GM19035 (cell line): ENCODE data around the gene WDFY2.
"Not testable (repeated sequence)": the region's sequence is repeated elsewhere in the genome, so short reads cannot be mapped to it uniquely, and the experiment has no call there.

ENCODE experiments used
- ATAC-seq: cut with Tn5 transposase; IDR thresholded peaks from one replicate; pipeline ENCODE4 v1.9.1; 2021; ENCODE audit not compliant: unreplicated experiment

The WDFY2 gene

DNA sequence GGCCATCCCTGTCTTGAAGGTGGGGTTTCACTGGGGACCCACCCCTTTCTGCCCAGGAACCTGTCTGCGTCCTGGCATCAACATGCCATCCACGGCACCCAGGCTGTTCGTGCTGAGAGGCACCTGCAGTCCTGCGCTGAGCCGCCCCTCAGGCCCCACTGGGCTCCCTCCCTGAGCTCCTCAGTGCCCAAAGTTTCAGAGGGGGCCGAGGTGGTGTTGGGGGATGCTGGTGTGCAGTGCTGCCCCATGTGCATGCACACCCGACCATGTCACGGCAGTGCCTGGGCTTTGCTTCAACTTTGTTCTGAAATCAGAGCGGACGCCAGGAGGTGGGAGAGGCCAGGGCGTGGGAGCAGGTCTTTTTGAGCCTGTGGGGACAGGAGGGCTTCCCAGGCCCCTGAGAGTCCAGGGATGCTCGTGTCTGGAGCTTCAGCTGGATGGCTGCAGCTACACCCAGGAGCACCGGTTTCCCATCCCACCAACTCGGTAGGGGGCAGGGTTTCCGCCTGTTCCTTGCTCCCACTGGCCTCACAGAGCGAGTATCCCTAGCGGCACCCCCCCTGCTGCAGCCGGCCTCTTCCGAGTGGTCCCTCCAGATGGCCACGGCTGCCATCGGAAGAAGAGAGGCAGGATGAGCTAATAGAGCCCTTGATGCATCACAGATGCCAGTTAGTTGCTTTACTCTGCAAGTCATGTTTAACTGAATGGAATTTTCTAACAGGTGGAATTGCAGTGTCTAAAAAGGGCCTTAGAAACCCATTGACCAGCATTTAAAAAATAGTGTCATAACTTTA, 44.0 kb downstream of the WDFY2 start:
- no peak for ATAC-seq

DNA sequence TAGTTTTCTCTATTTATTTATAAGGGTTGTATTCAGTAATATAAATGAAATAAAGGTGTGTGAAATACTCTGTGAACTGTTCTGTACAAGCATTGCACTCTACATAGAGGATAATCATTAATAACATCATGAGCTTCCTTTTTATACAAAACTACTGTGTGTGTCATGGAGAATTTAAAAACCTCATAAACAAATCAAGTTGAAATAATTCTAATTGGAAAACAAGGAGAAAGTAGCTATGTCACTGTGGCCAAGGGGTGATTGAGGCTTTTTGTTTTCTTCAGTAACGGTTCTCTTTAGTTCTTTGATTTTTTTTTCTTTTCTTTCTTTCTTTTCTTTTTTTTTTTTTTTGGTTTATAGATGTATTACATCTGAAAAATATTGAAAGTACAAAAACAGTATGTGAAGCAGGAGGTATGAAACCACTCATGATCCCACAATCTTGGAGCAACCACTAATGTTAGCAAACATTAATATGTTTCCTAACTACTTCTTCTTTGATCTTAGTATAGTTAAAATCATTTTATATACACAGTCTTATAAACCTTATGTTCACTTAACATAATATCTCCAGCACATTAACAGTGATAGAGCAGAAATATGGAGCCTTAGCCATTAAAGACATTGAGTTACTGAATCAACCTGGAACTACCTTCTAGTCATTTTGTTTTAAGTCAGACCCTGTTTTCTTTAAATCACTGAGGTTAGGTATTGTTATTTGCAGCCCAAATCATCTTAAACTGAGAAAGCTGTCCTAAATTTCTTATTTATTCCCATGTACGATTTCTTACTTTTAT, 45.4 kb downstream of the WDFY2 start:
- no peak for ATAC-seq

DNA sequence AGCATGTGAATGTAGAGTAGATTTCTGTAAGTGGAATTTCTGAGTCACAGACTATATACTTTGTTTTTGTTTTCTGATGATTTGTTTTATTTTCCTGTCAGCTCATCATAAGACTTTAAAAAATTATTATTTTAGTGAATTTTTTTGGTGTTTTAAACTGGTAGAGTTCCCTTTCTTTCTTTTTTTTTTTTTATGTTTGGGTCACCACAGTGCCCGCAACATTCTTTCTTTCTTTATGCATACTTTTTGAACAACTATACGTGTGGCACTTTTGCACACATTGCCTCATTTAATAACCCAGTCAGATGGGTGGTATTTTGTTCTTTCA, 46.0 kb downstream of the WDFY2 start:
- ATAC-seq = no peak

DNA sequence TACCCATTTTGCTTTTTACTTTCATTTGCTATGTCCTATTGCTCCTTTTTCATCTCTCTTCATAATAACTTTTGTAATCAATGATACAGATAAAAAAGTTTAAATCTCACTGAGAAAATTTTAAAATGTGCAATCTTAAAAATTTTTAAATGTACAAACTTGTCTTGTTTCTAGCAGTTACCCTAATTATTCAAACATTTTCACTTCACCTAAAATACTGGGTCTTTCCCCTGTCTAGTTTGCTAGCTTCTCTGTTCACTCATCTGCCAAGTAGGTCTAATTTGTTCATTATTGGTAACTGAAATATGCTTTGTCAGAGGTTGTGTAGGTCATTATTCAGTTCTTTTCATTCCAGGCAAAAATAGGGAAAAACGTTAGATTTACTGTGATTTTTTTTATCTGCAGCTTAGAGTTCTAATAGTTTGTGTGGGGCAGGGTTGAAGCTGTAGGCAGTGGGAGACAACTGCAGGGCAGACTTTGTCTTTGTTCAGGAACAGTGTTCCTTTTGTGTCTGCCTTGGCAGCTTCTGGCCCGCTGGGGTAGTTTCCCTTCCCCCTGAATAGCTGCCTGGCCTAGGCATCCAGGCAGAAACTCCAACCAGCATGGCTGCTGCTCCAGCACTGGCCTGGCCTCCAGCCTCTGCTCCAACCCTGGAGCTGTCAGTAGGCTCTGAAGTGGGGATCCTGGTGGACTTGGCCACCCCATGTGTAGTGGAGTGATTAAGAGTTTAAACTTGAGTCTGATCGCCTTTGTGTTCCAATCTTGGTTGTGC, 48.5 kb downstream of the WDFY2 start:
- no peak for ATAC-seq

DNA sequence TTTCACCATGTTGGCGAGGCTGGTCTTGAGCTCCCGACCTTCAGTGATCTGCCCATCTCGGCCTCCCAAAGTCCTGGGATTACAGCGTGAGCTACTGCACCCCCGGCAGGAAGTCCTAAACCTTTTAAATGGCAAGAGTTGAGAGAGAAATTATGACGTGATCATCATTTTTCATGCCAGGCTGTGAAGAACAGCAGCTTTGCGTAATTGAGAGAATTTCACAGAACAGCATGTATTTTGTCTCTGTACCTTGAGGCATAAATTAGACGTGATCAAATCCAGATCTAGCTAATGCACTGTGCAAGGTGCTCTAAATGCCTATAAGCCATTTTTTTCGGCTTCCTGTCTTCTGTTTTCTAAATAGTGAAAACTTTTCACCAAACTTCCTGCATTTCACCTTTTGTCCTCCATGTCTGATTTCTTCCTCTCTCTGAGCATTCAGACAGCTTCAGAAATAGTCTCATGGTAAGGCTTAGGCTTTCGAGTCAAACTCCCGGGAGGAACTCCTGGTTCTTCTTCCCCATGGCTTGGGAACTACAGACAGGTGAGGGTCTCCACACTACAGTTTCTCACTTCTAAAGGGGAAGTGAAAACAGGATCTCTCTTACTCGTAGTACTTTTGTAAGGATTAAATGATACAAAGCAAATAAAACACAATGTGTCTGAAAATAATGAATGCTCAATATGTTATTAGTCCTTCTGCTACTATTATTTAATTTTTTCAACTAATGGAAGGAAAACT, 51.0 kb downstream of the WDFY2 start:
- no peak for ATAC-seq

DNA sequence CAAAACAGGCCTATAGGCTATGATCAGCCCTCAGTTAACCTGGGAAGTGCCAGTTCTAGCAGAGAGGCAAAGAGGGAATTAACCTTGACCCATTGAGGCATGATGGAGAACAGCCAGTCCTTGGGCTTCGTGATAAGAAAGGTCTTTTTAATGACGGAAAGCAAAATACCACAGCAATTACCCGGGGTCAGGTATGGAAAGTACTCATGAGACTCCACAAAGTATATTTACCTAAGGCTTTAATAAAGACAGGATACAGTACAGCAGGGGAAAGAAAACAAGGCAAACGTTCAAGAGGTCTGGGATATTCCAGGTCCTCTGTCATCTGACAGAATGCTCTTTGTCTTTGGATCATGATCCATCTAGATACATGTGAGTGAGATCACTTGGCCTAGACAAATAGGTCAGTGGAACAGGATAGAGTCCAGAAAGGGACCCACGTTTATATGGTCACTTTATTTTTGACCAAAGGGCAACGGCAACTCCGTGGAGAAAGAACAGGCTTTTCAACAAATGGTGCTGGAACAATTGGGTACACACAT, 52.2 kb downstream of the WDFY2 start:
- no peak for ATAC-seq

DNA sequence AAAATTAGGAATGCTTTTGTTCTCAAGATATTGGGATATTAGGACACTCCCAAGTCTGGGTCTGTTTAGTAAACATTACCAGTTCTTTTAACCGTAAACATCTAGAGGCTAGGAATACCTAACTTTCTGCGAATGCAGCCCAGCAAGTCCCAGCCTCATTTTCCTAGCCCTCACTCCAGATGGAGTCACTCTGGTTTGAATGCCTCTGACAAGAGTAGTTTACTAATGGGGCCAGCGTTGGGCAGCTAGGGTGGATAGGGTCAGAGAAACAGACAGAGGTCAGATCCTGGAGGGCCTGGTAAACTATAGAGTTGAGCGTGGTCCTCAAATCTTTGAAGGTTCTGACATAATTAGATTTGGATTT, 53.6 kb downstream of the WDFY2 start:
- ATAC-seq = no peak

DNA sequence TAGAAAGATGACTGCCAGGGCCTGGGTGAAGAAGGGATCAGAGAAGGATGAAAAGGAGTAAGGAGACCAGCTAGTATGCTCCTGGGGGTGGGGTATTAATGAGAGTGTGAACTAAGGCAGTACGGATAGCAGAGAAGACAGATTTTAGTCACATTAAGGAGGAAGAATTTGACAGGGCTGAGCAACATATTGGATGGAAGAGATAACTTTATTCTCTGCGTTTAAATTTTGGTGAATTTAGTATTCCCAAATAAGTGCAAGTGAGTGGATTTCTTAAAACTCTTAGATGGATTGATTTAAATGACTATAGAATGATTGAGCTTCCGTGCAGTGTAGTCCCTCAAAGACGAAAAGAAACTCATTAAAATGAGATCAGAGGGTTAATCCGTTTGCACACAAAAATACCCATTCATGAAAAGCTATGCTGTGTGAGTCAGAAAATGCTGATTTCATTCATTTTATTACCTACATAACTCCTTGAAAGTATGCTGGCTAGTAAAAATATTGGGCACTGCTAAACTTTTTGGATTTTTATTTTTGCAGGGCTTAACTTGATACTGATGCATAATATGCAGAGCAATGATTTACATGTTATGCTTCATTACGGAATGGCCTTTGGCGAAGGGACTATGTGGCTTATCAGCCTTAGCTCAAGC, 54.1 kb downstream of the WDFY2 start:
- ATAC-seq = no peak

DNA sequence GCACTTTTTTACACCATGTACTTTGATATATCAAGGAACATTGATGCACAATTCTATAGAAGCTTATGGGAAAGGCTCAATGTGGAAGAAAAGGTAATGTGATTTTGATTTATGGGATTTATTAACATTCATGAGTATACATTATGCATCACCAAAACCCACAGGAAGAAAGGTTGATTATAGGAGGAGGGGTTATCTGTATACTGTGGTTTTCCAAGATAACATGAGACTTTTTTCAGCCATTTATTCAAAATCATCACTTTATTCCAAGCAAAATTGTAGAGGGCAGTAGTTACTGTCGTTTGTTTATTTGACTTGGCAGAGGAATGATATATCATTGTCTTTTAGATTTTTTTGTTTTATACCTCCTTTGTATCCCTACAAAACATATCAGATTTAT, 54.9 kb downstream of the WDFY2 start:
- no peak for ATAC-seq

DNA sequence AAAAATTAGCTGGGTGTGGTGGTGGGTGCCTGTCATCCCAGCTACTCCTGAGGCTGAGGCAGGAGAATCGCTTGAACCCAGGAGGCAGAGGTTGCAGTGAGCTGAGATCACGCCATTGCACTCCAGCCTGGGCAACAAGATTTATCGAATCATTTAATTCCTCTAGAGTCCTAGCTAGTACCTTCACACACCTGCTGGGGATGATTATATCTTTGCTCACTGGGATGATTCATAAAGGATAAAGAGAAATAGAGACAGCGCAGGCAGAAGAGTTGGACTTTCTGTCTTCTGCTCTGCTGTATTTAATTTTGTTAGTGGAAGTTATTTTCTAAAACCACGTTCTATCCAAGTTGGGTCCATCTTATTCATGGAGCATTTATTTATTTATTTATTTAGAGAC, 56.4 kb downstream of the WDFY2 start:
- ATAC-seq = not testable (repeated sequence)

DNA sequence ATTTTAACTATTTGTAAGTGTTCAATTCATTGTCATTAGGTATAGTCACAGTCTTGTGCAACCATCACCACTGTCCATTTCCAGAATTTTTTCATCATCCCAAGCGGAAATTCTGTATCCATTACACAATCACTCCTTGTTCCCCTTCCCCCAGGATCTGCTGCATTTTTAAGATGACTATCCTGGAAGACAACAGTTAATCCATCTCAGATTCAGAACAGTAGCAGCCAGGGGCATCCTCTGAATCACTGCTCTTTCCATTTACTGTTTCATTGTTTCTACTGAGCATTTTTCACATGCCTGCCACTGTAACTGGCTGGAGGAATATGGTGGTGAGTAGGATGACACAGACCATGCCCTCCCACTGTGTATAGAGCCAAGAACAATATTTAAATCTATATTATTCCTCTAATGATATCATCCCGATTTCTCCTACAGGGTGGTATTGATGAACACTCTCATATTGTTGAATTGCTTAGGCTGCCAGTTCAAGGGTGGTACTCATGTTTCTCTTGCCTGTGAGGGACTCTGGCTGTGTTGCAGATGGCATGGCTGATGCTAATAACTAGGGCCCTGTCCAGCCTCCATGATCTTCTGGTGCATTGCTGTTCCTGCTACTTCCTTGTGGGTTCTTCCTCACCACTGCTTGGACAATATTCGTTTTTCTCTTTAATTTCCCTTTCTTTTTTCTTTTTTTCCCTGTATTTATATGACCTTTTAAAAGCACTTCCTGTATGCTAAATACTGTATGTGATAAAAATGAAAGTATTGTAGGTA, 59.0 kb downstream of the WDFY2 start:
- ATAC-seq = no peak

DNA sequence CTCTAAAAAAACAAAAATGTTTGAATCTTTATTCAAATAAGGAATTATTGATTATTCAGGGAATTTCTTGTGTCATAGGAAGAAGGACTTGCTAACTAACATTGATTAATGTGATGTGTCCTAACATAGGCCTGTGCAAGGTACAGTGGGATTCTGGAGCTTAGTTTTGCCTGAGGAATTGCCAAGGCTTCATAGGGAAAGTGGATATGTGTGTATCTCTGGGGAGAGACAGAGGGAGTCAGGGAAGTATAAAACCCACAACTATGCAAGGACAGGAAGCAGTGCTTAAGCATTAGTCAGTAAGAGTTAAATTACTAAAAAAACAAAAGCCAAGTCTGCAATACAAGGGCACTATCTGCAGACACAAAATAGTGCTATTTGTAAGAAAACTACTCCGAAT, 59.6 kb downstream of the WDFY2 start:
- no peak for ATAC-seq

DNA sequence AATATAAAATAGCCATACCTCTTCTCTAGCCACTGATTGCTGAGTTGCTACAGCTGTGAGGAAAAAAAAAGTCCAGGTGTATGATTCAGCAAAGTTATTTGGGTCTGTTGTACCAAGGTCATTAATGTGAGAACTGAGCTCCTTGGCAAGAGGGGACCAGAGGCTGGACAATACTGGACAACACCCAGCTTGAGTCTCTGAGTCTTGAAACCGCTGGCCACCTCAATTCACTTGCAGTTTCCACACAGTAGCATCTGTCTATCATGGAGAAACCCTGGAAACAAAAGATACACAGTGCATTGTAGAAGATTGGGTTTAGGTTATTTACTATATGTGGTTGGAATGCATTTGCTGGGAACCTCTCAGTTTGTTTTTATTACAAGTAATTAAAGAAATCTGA, 60.4 kb downstream of the WDFY2 start:
- no peak for ATAC-seq

DNA sequence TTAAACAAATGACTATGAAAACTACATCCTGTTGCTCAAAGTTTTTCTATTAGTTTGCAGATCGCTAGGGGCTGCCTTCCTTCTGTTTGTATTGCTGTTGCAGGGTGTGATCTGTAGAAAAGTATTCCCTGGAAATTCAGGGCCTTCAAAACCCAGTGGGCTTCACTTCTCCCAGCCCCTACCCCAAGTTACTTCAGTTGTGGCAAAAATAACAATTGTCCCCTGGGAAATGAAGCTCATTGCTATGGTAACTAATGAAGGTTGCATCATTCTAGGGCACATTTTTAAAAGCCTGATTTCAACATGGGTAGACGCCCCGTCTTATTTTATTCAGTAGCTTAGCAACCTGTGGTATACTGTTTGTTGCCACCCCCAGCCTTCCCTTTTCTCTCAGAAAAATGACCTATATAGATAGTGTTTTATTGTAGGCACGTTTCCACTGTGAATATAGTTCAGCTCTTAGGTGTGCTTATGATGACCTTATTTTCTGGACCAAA, 60.9 kb downstream of the WDFY2 start:
- ATAC-seq = no peak

DNA sequence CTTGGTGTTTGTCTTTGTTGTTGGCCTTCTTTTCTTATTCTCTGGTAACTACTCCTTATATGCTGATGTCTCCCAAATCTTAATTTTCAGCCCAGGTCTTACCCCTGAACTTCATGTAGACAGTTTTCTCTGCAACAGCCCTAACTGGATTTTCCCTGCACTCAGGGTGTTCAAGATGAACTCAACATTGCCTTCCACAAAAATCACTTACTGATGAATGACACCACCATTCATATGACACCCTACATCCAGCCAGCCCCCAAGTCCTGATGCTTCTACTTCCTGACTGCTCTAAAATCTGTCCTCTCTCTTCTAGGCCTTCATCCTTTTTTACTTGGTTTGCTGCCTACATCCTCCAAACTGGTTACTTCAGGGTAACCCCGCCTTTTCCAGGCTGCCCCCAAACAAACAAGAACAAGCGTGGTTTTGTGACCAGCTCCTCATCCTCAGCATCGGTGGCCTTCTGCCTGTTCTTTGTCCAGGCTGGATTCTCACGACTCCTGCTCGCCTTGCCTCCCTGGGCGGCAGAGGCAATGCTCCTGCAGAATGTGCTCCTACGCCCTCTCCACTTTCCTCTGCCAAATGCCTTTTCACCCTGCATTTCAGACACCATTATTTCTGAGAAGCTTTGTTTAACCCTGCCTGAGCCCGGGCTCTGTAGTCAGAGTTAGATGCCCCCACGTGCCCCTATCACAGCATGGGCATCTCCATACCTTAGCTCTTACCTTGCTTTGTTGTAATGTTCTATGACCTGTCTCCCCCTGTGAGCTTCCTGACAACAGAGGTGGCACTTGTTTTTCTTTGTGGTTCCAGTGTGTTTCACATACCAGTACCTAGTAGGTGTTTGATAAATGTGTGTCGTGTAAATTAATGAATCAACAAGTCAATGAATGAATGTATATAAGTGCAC, 61.8 kb downstream of the WDFY2 start:
- no peak for ATAC-seq

DNA sequence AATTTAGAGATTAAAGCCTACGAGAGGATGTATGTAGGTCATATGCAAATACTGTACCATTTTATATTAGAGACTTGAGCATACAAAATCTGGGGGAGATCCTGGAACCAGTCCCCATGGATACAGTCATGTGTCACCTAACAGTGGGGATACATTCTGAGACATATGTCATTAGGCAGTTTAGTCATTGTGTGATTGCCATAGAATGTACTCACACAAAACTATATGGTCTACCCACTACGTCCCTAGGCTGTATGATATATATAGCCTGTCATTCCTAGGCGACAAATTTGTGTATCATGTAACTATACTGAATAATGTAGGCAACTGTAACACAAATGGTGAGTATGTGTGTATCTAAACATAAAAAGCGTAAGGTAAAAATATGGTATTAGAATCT, 62.8 kb downstream of the WDFY2 start:
- ATAC-seq = no peak

DNA sequence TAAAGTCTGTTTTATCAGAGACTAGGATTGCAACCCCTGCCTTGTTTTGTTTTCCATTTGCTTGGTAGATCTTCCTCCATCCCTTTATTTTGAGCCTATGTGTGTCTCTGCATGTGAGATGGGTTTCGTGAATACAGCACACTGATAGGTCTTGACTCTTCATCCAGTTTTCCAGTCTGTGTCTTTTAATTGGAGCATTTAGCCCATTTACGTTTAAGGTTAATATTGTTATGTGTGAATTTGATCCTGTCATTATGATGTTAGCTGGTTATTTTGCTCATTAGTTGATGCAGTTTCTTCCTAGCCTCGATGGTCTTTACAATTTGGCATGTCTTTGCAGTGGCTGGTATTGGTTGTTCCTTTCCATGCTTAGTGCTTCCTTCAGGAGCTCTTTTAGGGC, 67.9 kb downstream of the WDFY2 start:
- not testable (repeated sequence) for ATAC-seq
